ENCODE data around the gene ZNF146.
"Not testable (repeated sequence)": the region's sequence is repeated elsewhere in the genome, so short reads cannot be mapped to it uniquely, and the experiment has no call there.

The ZNF146 gene

DNA sequence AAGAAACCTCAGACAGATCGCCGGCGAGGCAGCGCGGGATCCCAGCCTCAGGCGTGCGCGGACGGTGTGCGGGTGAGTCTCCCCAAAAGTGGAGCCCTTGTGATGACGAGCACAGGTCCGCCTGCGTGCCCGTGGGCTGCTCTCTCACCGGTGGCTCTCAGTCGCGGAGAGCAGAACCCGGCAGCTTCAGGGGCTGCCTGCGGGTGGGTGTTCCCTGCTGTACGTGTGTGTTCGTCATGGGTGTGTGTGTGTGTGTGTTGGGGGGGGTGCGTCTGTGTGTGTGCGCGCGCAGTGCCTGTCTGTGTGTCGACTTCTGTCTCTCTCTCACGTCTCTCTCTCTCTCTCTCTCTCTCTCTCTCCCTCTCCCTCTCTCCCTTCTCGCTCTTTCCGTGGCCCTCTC is 54.4 kb downstream of the ZNF146 start:
- DNase-seq (ENCODE audit: low read depth in 2 of 3, low spot score in 2 of 3) = not testable (repeated sequence)
